AG08396 (cell line): Measurements from ENCODE around the gene CHST1.

Source experiments
- DNase-seq: peaks from one replicate; pipeline ENCODE4 v3.0.0; 2012; ENCODE audit warnings: low spot score, mixed read lengths

Gene CHST1

GRCh38 chr11:45665206-45665932, at the start of gene CHST1:
TSS of gene CHST1 (minus strand) at chr11:45665622. CDS start at chr11:45650923, 14,699 bp downstream.
- DNase-seq: peak; percentile 69

GRCh38 chr11:45713573-45713972, 48.2 kb upstream of the CHST1 start:
- DNase-seq: no peak

GRCh38 chr11:45710561-45710960, 45.1 kb upstream of the CHST1 start:
- no peak for DNase-seq

GRCh38 chr11:45708887-45709663, 43.7 kb upstream of the CHST1 start:
- no peak for DNase-seq

GRCh38 chr11:45704635-45705034, 39.2 kb upstream of the CHST1 start:
- DNase-seq: no peak

GRCh38 chr11:45704133-45704532, 38.7 kb upstream of the CHST1 start:
- no peak for DNase-seq

GRCh38 chr11:45702511-45702910, 37.1 kb upstream of the CHST1 start:
- no peak for DNase-seq

- DNase-seq: no peak
Measured at GRCh38 chr11:45698777-45699497, 33.5 kb upstream of the CHST1 start.

- no peak for DNase-seq
Measured at GRCh38 chr11:45692808-45693453, 27.5 kb upstream of the CHST1 start.

- DNase-seq: no peak
Measured at GRCh38 chr11:45688472-45689033, 23.1 kb upstream of the CHST1 start.

GRCh38 chr11:45687836-45688235, 22.4 kb upstream of the CHST1 start:
- DNase-seq: no peak

GRCh38 chr11:45685964-45686537, 20.6 kb upstream of the CHST1 start:
- DNase-seq: no peak

GRCh38 chr11:45684440-45684839, 19.0 kb upstream of the CHST1 start:
- DNase-seq: no peak

GRCh38 chr11:45683271-45684058, 18.0 kb upstream of the CHST1 start:
- no peak for DNase-seq

- no peak for DNase-seq
Measured at GRCh38 chr11:45679806-45680205, 14.4 kb upstream of the CHST1 start.

GRCh38 chr11:45678976-45679375, 13.6 kb upstream of the CHST1 start:
- DNase-seq: no peak

- DNase-seq: no peak
Measured at GRCh38 chr11:45677770-45678512, 12.5 kb upstream of the CHST1 start.

GRCh38 chr11:45676522-45677095, 11.2 kb upstream of the CHST1 start:
- no peak for DNase-seq

GRCh38 chr11:45675646-45676045, 10.2 kb upstream of the CHST1 start:
- no peak for DNase-seq
